A673 (cell line): ENCODE measurements around the gene PCCA. TPM values are rescaled to one million over a fixed set of nuclear protein-coding genes. Genes with fewer than 3 reads are reported as not detected.

Experiments
- BruUV-seq: library from RNA; stranded (reverse); fragments of 400-500 nt; replicated peaks from 2 replicates; lab custom pipeline; 2021; lab: Mats Ljungman, UMichigan
- CTCF ChIA-PET: fragments of 300-600 bp; sonication (Branson Sonifier 250); formaldehyde crosslinking; loops from one replicate; lab custom pipeline; 2022; ENCODE audit warnings: antibody characterized with exemption; lab: Charles Lee
- POLR2A ChIA-PET: fragments of 300-600 bp; sonication (Branson Sonifier 250); formaldehyde crosslinking; loops from one replicate; lab custom pipeline; 2022; ENCODE audit warnings: antibody characterized with exemption; ENCODE audit not compliant: low non-redundant PET; lab: Charles Lee
- DNase-seq: peaks from one replicate; pipeline ENCODE4 v3.0.0-alpha.2; 2015; ENCODE audit warnings: low spot score
- H3K27ac ChIP-seq: fragments of 200-600 bp; sonication (generic); 2 replicates; pipeline ENCODE4 v1.5.1; 2016; ENCODE audit warnings: mixed run types, low read depth, mild to moderate bottlenecking, mixed read lengths, antibody characterized with exemption, low read length; ENCODE audit not compliant: poor library complexity, severe bottlenecking
- H3K27me3 ChIP-seq: fragments of 200-600 bp; sonication (generic); replicated peaks from 2 replicates; pipeline ENCODE4 v1.6.1; 2017; ENCODE audit warnings: mixed run types, low read depth, mild to moderate bottlenecking, mixed read lengths, antibody characterized with exemption, low read length; ENCODE audit not compliant: insufficient read depth, poor library complexity
- H3K36me3 ChIP-seq: fragments of 200-600 bp; sonication (generic); 2 replicates; pipeline ENCODE4 v1.6.1; 2016; ENCODE audit warnings: mixed run types, mild to moderate bottlenecking, mixed read lengths, antibody characterized with exemption, low read length; ENCODE audit not compliant: insufficient read depth, poor library complexity, severe bottlenecking
- H3K4me1 ChIP-seq: fragments of 200-600 bp; sonication (generic); 2 replicates; pipeline ENCODE4 v1.6.1; 2017; ENCODE audit warnings: mixed run types, mild to moderate bottlenecking, mixed read lengths, antibody characterized with exemption, low read length; ENCODE audit not compliant: insufficient read depth, poor library complexity, severe bottlenecking
- H3K4me3 ChIP-seq: fragments of 200-600 bp; sonication (generic); 2 replicates; pipeline ENCODE4 v1.5.1; 2016; ENCODE audit warnings: low read depth, mixed run types, mild to moderate bottlenecking, mixed read lengths, low read length; ENCODE audit not compliant: poor library complexity, severe bottlenecking
- H3K9me3 ChIP-seq: fragments of 200-600 bp; sonication (generic); 2 replicates; pipeline ENCODE4 v1.6.1; 2016; ENCODE audit warnings: mixed run types, low read depth, mild to moderate bottlenecking, mixed read lengths, antibody characterized with exemption, low read length; ENCODE audit not compliant: poor library complexity, severe bottlenecking
- CTCF ChIP-seq: fragments of 300-800, 200-600 bp; sonication (generic); conservative IDR thresholded peaks from 2 replicates; pipeline ENCODE4 v1.5.1; 2017; ENCODE audit warnings: low read depth, mild to moderate bottlenecking, antibody characterized with exemption, low read length, moderate library complexity, mixed read lengths
- EZH2 ChIP-seq: fragments of 200-600 bp; sonication (generic); IDR thresholded peaks from 2 replicates; pipeline ENCODE4 v1.6.1; 2017; ENCODE audit warnings: borderline replicate concordance, low read depth, mild to moderate bottlenecking, mixed read lengths, antibody characterized with exemption, low read length; ENCODE audit not compliant: poor library complexity, severe bottlenecking
- intact Hi-C: fragments of 100-400 bp; cut with micrococcal nuclease; formaldehyde crosslinking; loops from one replicate; pipeline ENCODE4 v1.10.0; 2022; ENCODE audit not compliant: unreplicated experiment
- total RNA-seq: library from RNA; stranded (reverse); gene quantifications from 2 replicates; pipeline ENCODE4 v1.2.3, GENCODE V29; 2021

The PCCA gene
- total RNA-seq, 1 experiment from 2014 or later = 93.0 TPM

GRCh38 chr13:100158569-100158968, 69.7 kb downstream of the PCCA start:
- Histone ChIP-seq H3K9me3 (no peaks in the 10 kb centered on the region), H3K36me3 (no peaks in the 10 kb centered on the region), H3K27ac (no peak overlapping the region), H3K4me1 (no peaks in the 10 kb centered on the region), H3K27me3 (no peaks in the 10 kb centered on the region), H3K4me3 (no peak overlapping the region)
- POLR2A ChIA-PET = no interaction called here
- no TSS peak for BruUV-seq
- TF ChIP-seq CTCF (no peak), EZH2 (no peak)
- DNase-seq = no peak
- intact Hi-C loops = no loop called here
- CTCF ChIA-PET = no interaction called here

GRCh38 chr13:100159584-100159983, 70.7 kb downstream of the PCCA start:
- BruUV-seq = no TSS peak
- no peaks in the 10 kb centered on the region for H3K9me3 ChIP-seq
- CTCF ChIA-PET = no interaction called here

GRCh38 chr13:100160450-100160849, 71.6 kb downstream of the PCCA start:
- no peak for DNase-seq

More at GRCh38 chr13:100159584-100159983, 70.7 kb downstream of the PCCA start:
- POLR2A ChIA-PET = no interaction called here
- no peaks in the 10 kb centered on the region for H3K36me3 ChIP-seq
- TF ChIP-seq EZH2 (no peak), CTCF (no peak)
- no peaks in the 10 kb centered on the region for H3K27me3 ChIP-seq
- H3K4me1 ChIP-seq = no peaks in the 10 kb centered on the region
- intact Hi-C loops = no loop called here
- H3K4me3 ChIP-seq = no peak overlapping the region
- H3K27ac ChIP-seq = no peak overlapping the region
- DNase-seq = no peak

More at GRCh38 chr13:100160450-100160849, 71.6 kb downstream of the PCCA start:
- no TSS peak for BruUV-seq
- ChIA-PET POLR2A (interaction anchor here (0.6 kb wide), 2 partner anchors 17 to 73 kb away, joined by 4 to 7 read pairs; no protein-coding TSS in a partner anchor), CTCF (interaction anchor here (0.6 kb wide), 1 partner anchor 138 kb away, joined by 11 read pairs; no protein-coding TSS in a partner anchor)
- intact Hi-C loops = no loop called here
- Histone ChIP-seq H3K27me3 (no peaks in the 10 kb centered on the region), H3K9me3 (no peaks in the 10 kb centered on the region), H3K4me1 (no peaks in the 10 kb centered on the region), H3K36me3 (no peaks in the 10 kb centered on the region), H3K27ac (no peak overlapping the region), H3K4me3 (no peak overlapping the region)
- TF ChIP-seq EZH2 = no peak
- TF ChIP-seq CTCF = no peak
